Ishikawa (cell line): ENCODE measurements around the gene ITPR1.

Experiments used
- YY1 ChIP-seq: IDR thresholded peaks from 2 replicates; pipeline ENCODE4 v1.6.1; 2012; ENCODE audit warnings: low read depth
- TF ChIP-seq, protein P1 (sequence below): IDR thresholded peaks from 2 replicates; pipeline ENCODE4 v1.6.1; 2012; ENCODE audit warnings: low read depth, mild to moderate bottlenecking

DNA sequence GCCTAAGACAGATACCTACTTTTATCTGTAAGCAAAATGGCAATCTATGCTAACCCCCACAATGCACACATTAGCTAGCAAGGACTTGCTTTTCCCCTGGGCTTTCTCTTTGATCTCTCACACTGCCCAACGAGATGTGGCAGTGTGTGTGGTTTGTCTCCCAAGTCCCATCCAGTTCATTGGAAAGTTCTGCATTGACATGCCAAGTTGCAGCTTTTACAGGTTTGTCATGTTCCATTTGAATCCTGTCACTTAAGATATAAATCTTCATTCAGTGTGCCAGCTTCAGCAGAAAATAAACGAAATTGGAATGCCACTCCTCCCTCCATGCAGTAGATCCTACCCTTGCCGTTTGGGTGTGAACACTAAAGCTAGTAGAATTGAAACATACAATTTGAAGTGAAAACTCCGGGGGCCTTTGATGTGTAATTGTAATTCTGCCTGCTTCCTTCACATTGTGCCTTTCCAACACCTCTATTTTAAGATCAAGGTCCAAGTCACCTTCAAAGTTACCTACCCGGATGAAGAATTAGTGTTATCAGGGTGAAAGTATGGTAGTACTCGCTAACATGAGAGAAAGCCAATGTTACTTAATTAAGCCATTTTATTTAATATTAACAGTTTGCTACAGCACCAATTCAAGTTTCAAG lies 355.2 kb downstream of the ITPR1 start:
- TF ChIP-seq, protein P1, sequence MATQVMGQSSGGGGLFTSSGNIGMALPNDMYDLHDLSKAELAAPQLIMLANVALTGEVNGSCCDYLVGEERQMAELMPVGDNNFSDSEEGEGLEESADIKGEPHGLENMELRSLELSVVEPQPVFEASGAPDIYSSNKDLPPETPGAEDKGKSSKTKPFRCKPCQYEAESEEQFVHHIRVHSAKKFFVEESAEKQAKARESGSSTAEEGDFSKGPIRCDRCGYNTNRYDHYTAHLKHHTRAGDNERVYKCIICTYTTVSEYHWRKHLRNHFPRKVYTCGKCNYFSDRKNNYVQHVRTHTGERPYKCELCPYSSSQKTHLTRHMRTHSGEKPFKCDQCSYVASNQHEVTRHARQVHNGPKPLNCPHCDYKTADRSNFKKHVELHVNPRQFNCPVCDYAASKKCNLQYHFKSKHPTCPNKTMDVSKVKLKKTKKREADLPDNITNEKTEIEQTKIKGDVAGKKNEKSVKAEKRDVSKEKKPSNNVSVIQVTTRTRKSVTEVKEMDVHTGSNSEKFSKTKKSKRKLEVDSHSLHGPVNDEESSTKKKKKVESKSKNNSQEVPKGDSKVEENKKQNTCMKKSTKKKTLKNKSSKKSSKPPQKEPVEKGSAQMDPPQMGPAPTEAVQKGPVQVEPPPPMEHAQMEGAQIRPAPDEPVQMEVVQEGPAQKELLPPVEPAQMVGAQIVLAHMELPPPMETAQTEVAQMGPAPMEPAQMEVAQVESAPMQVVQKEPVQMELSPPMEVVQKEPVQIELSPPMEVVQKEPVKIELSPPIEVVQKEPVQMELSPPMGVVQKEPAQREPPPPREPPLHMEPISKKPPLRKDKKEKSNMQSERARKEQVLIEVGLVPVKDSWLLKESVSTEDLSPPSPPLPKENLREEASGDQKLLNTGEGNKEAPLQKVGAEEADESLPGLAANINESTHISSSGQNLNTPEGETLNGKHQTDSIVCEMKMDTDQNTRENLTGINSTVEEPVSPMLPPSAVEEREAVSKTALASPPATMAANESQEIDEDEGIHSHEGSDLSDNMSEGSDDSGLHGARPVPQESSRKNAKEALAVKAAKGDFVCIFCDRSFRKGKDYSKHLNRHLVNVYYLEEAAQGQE = no peak
- TF ChIP-seq YY1 = no peak
